Measurements from ENCODE around the gene PTPRE. TPM values are rescaled to one million over a fixed set of nuclear protein-coding genes. Genes with fewer than 3 reads are reported as not detected.

Gene PTPRE
- total RNA-seq, 1 donor from 2014 or later: 5.4 TPM

GRCh38 chr10:127912607-127913367 is 5.9 kb downstream of the PTPRE start:
- no peak for DNase-seq (ENCODE audit: low read depth)
- no peak for TF ChIP-seq CTCF (conservative IDR thresholded peaks at IDR 0.05; ENCODE audit: low read depth, low read length)
- H3K4me3 ChIP-seq (ENCODE audit: low read depth, low read length): no peak overlapping the region

- no peak for DNase-seq (ENCODE audit: low read depth)
- H3K4me3 ChIP-seq (ENCODE audit: low read depth, low read length): no peak overlapping the region
- TF ChIP-seq CTCF (conservative IDR thresholded peaks at IDR 0.05; ENCODE audit: low read depth, low read length): no peak
These were observed 6.5 kb downstream of the PTPRE start for GRCh38 chr10:127913368-127913759.

- no peak for TF ChIP-seq CTCF (conservative IDR thresholded peaks at IDR 0.05; ENCODE audit: low read depth, low read length)
- no peak overlapping the region for H3K4me3 ChIP-seq (ENCODE audit: low read depth, low read length)
- DNase-seq (ENCODE audit: low read depth): no peak
These were observed 8.4 kb downstream of the PTPRE start for GRCh38 chr10:127915324-127915723.

GRCh38 chr10:127916826-127917225 is 9.9 kb downstream of the PTPRE start:
- no peak overlapping the region for H3K4me3 ChIP-seq (ENCODE audit: low read depth, low read length)
- TF ChIP-seq CTCF (conservative IDR thresholded peaks at IDR 0.05; ENCODE audit: low read depth, low read length): no peak
- no peak for DNase-seq (ENCODE audit: low read depth)

- TF ChIP-seq CTCF (conservative IDR thresholded peaks at IDR 0.05; ENCODE audit: low read depth, low read length): no peak
- DNase-seq (ENCODE audit: low read depth): no peak
- H3K4me3 ChIP-seq (ENCODE audit: low read depth, low read length): no peak overlapping the region
These were observed 11.7 kb downstream of the PTPRE start for GRCh38 chr10:127918572-127918971.

GRCh38 chr10:127919418-127920271 is 12.7 kb downstream of the PTPRE start:
- no peak for DNase-seq (ENCODE audit: low read depth)
- peak; percentile 45 for TF ChIP-seq CTCF (conservative IDR thresholded peaks at IDR 0.05; ENCODE audit: low read depth, low read length)
- no peak overlapping the region for H3K4me3 ChIP-seq (ENCODE audit: low read depth, low read length)
